ENCODE data around the gene PAX2. TPM values are rescaled to one million over a fixed set of nuclear protein-coding genes. Genes with fewer than 3 reads are reported as not detected.

Gene PAX2
- total and polyA plus RNA-seq, 2 of the 8 experiments (the other 6 are each of a cell fraction or from before 2014, with no cell fraction given), result 0.02 TPM; not detected in 1

DNA sequence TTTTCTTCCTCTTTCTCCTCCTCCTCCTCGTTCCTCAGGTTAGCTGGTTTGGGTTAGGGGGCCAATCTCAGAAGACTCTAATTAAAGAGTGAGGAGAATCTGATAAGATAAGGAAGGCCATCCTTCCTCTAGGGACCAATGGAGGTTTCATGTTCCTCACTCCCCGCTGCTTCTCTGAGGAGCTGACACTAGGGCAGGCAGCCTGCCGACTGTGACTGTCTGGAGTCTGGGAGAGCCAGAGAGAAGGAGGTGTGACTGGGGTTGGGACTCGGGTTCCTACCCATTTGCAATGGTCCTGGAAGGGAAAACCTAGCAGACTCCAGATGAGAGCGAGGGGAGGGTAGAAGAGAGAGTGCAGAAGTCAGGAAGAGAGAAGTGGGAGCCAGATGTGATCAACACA lies 15.3 kb downstream of the PAX2 start (continued):
- no peak for TF ChIP-seq RAD21 (IDR thresholded peaks at IDR 0.05 in 1 of 2, conservative IDR thresholded peaks at IDR 0.05 in 1 of 2; ENCODE audit: low read depth in 2 of 2, low read length in 2 of 2)
- TF ChIP-seq, protein P1, sequence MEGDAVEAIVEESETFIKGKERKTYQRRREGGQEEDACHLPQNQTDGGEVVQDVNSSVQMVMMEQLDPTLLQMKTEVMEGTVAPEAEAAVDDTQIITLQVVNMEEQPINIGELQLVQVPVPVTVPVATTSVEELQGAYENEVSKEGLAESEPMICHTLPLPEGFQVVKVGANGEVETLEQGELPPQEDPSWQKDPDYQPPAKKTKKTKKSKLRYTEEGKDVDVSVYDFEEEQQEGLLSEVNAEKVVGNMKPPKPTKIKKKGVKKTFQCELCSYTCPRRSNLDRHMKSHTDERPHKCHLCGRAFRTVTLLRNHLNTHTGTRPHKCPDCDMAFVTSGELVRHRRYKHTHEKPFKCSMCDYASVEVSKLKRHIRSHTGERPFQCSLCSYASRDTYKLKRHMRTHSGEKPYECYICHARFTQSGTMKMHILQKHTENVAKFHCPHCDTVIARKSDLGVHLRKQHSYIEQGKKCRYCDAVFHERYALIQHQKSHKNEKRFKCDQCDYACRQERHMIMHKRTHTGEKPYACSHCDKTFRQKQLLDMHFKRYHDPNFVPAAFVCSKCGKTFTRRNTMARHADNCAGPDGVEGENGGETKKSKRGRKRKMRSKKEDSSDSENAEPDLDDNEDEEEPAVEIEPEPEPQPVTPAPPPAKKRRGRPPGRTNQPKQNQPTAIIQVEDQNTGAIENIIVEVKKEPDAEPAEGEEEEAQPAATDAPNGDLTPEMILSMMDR (IDR thresholded peaks at IDR 0.05; ENCODE audit: control extremely low read depth in 1 of 3, insufficient read depth in 1 of 3, low read depth in 1 of 3, low read length in 3 of 3), result no peak

Measured in H1 (cell line).